Left ventricle myocardium superior (tissue), 1 donor: ENCODE measurements around the gene ZNF66. TPM values are rescaled to one million over a fixed set of nuclear protein-coding genes. Genes with fewer than 3 reads are reported as not detected.
"Not testable (repeated sequence)": the region's sequence is repeated elsewhere in the genome, so short reads cannot be mapped to it uniquely, and the experiment has no call there.

Experiments
- ATAC-seq: fragments of 200-7000 bp; cut with Tn5 transposase; one replicate; pipeline ENCODE4 v1.9.1; 2020; ENCODE audit warnings: mild to moderate bottlenecking, moderate library complexity
- DNase-seq: peaks from one replicate; pipeline ENCODE4 v3.0.0-alpha.2; 2020
- intact Hi-C: fragments of 100-400 bp; cut with micrococcal nuclease; formaldehyde crosslinking; loops from one replicate; pipeline ENCODE4 v1.11.0; 2022
- long read RNA-seq: library from polyadenylated mRNA; unstranded; transcript quantifications from one replicate; pipeline ENCODE4 v2.0.0, GENCODE V29; 2021
- total RNA-seq: library from RNA; stranded (reverse); fragmentation: NEBNext Ultra II Directional; extraction: Animal tissue kit (Norgen Biotek cat#: 25700); gene quantifications from one replicate; pipeline ENCODE4 v1.2.1, GENCODE V29; 2021
- donor health status: DM: no; HTN: yes; CAD: no; lungs with severe emphysema.

ZNF66 gene
- total RNA-seq, result 1.5 TPM
- long read RNA-seq, partial matches to known transcripts, result 0 of 2 reads
- long read RNA-seq, other reads (novel, unspliced or antisense), result 2 of 2 reads

DNA sequence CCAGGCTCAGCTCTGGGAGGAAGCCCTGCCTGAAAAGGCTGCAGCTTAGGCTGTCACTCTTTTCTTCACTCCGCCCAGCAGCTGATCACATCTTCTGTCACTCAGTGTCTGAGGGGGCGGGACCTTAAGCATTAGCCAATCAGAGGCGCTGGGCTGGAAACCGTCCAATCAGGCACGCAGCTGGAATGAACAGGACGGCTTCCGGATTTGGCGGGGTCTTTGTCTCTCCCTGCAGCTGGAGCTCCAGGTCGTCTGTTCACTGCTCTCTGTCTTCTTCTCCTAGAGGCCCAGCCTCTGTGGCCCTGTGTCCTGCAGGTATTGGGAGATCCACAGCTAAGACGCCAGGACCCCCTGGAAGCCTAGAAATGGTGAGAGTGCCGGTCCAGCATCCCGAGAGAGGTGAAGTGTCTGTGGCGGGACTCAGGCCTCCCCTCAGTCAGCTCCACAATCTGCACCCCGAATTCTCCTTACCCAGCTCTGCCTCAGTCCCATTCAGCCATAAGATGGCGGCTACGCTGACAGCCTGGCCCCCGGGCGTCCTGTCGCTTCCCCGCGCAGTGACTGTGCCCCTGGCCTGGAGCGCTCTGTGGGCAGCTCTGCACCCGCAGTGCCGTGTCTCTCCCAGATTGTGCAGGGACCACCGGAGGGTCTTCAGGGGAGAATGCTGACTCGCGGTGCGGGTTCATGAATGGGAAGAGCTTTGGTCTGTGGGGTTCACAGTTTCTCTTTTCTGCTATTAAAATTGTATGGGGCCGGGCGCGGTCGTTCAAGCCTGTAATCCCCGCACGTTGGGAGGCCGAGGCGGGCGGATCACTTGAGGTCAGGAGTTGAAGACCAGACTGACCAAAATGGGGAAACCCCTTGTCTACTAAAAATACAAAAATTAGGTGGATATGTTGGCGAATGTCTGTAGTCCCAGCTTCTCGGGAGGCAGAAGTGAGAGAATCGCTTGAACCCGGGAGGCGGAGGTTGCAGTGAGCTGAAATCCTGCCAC is at the start of gene ZNF66:
Gene ZNF66 (plus strand): TSS at position 222 of the 994 bp plus-strand sequence. CDS start 144 bp downstream, at position 366.
- ATAC-seq (peak; percentile 100), DNase-seq (peak; percentile 96)
- intact Hi-C loops, result loop anchor here (10.0 kb wide), 1 partner anchor 352 kb away; no protein-coding TSS in a partner anchor

GRCh38 chr19:20750169-20750568 is 25.9 kb upstream of the ZNF66 start:
- intact Hi-C loops, DNase-seq: not testable (repeated sequence)

DNA sequence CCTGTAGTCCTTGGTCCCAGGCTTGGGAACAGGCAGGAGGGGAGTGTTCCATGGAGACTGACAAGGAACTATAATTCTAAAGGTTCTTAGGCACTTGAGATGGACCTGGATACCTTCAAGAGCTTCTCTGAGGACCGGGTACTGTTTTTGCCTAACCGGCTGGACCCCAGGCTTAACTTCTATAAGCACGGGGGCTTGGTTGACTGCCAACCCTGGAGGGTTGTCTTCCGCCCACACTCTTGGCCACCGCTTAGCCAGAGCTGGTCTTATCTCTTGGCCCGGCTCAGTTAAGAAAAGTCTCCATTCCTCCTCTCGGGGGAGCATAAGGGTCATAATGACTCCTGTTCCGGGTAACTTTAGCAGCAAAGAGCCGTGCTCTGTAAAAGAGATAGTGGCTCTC is 23.8 kb upstream of the ZNF66 start:
- ATAC-seq, intact Hi-C loops, DNase-seq: not testable (repeated sequence)

More at GRCh38 chr19:20750169-20750568, 25.9 kb upstream of the ZNF66 start:
- not testable (repeated sequence) for ATAC-seq

- ATAC-seq, DNase-seq, intact Hi-C loops: not testable (repeated sequence)
Observed at GRCh38 chr19:20769225-20769736, 6.8 kb upstream of the ZNF66 start.

- intact Hi-C loops, result no loop called here
- DNase-seq (no peak), ATAC-seq (no peak)
Observed at GRCh38 chr19:20787786-20788185, 11.7 kb downstream of the ZNF66 start.

- DNase-seq (no peak), ATAC-seq (no peak)
- intact Hi-C loops, result no loop called here
Observed at GRCh38 chr19:20791806-20792205, 15.7 kb downstream of the ZNF66 start.

- intact Hi-C loops, DNase-seq, ATAC-seq: not testable (repeated sequence)
Observed at GRCh38 chr19:20806311-20807262, 30.5 kb downstream of the ZNF66 start.

DNA sequence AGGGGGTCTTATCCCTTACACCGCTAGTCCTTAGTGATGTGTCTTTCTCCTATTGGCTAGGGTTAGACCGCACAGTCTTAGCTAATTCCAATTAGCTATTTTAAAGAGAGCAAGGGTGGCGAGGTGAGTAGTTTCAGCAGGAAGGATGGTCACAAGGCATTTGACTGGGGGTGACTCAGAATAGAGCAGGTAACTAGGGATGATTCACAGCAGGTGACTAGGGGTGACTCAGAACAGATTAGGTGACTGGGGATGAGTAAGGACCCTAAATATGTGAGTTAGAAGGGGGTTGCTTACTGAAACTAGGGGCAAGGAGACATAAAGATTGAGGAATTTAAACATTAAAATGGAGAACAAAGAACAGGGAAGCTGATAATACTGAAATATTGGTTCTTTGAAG is 64.3 kb downstream of the ZNF66 start:
- ATAC-seq (no peak), DNase-seq (no peak)
- intact Hi-C loops, result no loop called here

Other genes starting within 250 kb of the ZNF66 start
- 5.7 TPM for gene ZNF737, start 210.5 kb upstream of the ZNF66 start, total RNA-seq
- 7.8 TPM for gene ZNF626, start 114.7 kb upstream of the ZNF66 start, total RNA-seq
- 2.1 TPM for gene ZNF85, start 146.9 kb downstream of the ZNF66 start, total RNA-seq
- 3.3 TPM for gene ZNF430, start 244.4 kb downstream of the ZNF66 start, total RNA-seq